Muscle layer of duodenum (tissue), 2 donors: Measurements from ENCODE around the gene SPATS2.

Source experiments
- H3K27ac ChIP-seq: one replicate; pipeline ENCODE4 v1.7.0; 2013; ENCODE audit warnings: mild to moderate bottlenecking, low read length
- H3K27me3 ChIP-seq: one replicate; pipeline ENCODE4 v1.7.0; 2013; ENCODE audit warnings: low read depth, mild to moderate bottlenecking, control low read depth, low read length
- H3K36me3 ChIP-seq, 2 donors: one replicate each; pipeline ENCODE4 v1.7.0; 2013; ENCODE audit warnings: low read length in 2 of 2, control low read depth in 1 of 2, mild to moderate bottlenecking in 1 of 2; ENCODE audit not compliant: insufficient read depth in 2 of 2, control insufficient read depth in 1 of 2
- H3K4me1 ChIP-seq, 2 donors: one replicate each; pipeline ENCODE4 v1.7.0; 2013; ENCODE audit warnings: low read length in 2 of 2, mild to moderate bottlenecking in 2 of 2, control low read depth in 1 of 2, moderate library complexity in 1 of 2; ENCODE audit not compliant: insufficient read depth in 2 of 2, control insufficient read depth in 1 of 2
- H3K4me3 ChIP-seq, 2 donors: one replicate each; pipeline ENCODE4 v1.7.0; 2013; ENCODE audit warnings: low read length in 2 of 2, low read depth in 1 of 2, mild to moderate bottlenecking in 1 of 2
- H3K9me3 ChIP-seq, 2 donors: one replicate each; pipeline ENCODE4 v1.7.0; 2013; ENCODE audit warnings: low read length in 2 of 2, control low read depth in 1 of 2, mild to moderate bottlenecking in 1 of 2; ENCODE audit not compliant: control insufficient read depth in 1 of 2
- donor health status: healthy.

Gene SPATS2

GRCh38 chr12:49455501-49455900 lies 88.2 kb downstream of the SPATS2 start:
- H3K27me3 ChIP-seq: no peaks in the 10 kb centered on the region
- H3K9me3 ChIP-seq: no peaks in the 10 kb centered on the region
- H3K4me3 ChIP-seq: no peak overlapping the region
- no peaks in the 10 kb centered on the region for H3K4me1 ChIP-seq
- H3K27ac ChIP-seq: no peak overlapping the region
- peaks cover 0 to 4% of the 10 kb centered on the region in 2 donors for H3K36me3 ChIP-seq

- Histone ChIP-seq H3K27me3 (no peaks in the 10 kb centered on the region), H3K4me3 (no peak overlapping the region), H3K4me1 (no peaks in the 10 kb centered on the region), H3K9me3 (no peaks in the 10 kb centered on the region), H3K36me3 (peaks cover 0 to 4% of the 10 kb centered on the region in 2 donors), H3K27ac (no peak overlapping the region)
Measured at GRCh38 chr12:49456131-49456679, 88.9 kb downstream of the SPATS2 start.

GRCh38 chr12:49458816-49459215 lies 91.6 kb downstream of the SPATS2 start:
- H3K9me3 ChIP-seq: no peaks in the 10 kb centered on the region
- H3K27ac ChIP-seq: no peak overlapping the region
- no peaks in the 10 kb centered on the region for H3K4me1 ChIP-seq
- H3K36me3 ChIP-seq: peaks cover 0 to 4% of the 10 kb centered on the region in 2 donors
- H3K27me3 ChIP-seq: no peaks in the 10 kb centered on the region
- H3K4me3 ChIP-seq: no peak overlapping the region

DNA sequence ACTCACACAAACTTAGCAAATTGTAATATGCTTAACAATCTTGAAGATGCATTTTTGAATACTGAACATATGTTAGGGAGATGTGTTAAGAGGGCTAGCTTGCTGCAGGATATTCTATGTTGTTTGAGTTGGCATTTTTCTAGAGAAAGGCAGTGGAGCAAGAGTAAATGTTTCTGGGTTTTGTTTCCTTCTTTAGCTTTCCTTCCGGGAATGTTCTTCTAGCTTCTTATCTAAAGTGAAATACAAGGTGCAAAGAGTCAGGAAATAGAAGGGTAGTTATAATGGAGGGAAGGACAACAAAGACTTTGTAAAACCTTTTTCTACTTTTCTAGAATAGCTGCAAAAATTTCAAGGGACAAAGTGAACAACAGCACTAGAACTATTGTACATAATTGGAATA lies 94.0 kb downstream of the SPATS2 start:
- Histone ChIP-seq H3K9me3 (no peaks in the 10 kb centered on the region), H3K27me3 (no peaks in the 10 kb centered on the region), H3K4me1 (no peaks in the 10 kb centered on the region), H3K4me3 (no peak overlapping the region), H3K27ac (no peak overlapping the region), H3K36me3 (no peaks in the 10 kb centered on the region)

DNA sequence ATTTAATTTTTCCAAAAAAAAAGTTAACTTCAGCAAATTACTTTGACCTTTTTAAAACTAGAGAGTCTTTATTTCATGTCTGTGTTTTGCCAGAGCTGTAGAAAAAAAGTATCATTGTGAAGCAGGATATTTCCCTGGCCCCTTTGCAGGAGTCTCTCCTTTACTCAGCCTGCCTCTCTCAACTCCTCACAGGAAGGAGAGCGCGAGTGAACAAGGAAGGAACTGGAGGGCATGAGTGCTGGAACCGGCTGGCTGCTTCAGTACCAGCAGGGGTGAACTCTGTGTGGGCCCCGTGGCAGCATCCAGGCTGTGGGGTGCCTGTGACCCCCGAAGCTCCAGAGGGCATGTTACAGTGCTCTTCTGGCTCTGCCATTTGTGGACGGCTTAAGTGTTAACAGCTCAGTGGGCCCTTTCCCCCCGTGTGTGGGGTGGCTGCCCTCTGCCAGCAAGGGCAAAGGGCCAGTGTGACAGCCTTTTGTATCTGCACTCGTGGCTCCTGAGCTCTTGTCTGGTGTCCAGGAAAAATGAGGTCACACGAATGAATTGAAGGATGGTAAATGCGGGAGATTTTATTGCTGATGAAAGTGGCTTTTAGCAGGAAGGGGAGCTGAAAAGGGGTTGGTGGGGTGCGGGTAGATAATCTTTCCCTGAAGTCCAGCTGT lies 95.0 kb downstream of the SPATS2 start:
- Histone ChIP-seq H3K9me3 (no peaks in the 10 kb centered on the region), H3K27me3 (no peaks in the 10 kb centered on the region), H3K36me3 (no peaks in the 10 kb centered on the region), H3K27ac (no peak overlapping the region), H3K4me1 (no peaks in the 10 kb centered on the region), H3K4me3 (no peak overlapping the region)

- no peaks in the 10 kb centered on the region for H3K9me3 ChIP-seq
- H3K27ac ChIP-seq: no peak overlapping the region
- H3K27me3 ChIP-seq: no peaks in the 10 kb centered on the region
- no peaks in the 10 kb centered on the region for H3K36me3 ChIP-seq
- H3K4me1 ChIP-seq: no peaks in the 10 kb centered on the region
- no peak overlapping the region for H3K4me3 ChIP-seq
Measured at GRCh38 chr12:49465132-49465531, 97.9 kb downstream of the SPATS2 start.

- no peak overlapping the region for H3K27ac ChIP-seq
- no peak overlapping the region for H3K4me3 ChIP-seq
- no peaks in the 10 kb centered on the region for H3K36me3 ChIP-seq
- no peaks in the 10 kb centered on the region for H3K27me3 ChIP-seq
- no peaks in the 10 kb centered on the region for H3K4me1 ChIP-seq
- H3K9me3 ChIP-seq: no peaks in the 10 kb centered on the region
Measured at GRCh38 chr12:49470986-49471385, 103.7 kb downstream of the SPATS2 start.

- H3K4me3 ChIP-seq: no peak overlapping the region
- no peaks in the 10 kb centered on the region for H3K9me3 ChIP-seq
- H3K4me1 ChIP-seq: no peaks in the 10 kb centered on the region
- H3K27ac ChIP-seq: no peak overlapping the region
- no peaks in the 10 kb centered on the region for H3K36me3 ChIP-seq
- no peaks in the 10 kb centered on the region for H3K27me3 ChIP-seq
Measured at GRCh38 chr12:49471557-49471956, 104.3 kb downstream of the SPATS2 start.

DNA sequence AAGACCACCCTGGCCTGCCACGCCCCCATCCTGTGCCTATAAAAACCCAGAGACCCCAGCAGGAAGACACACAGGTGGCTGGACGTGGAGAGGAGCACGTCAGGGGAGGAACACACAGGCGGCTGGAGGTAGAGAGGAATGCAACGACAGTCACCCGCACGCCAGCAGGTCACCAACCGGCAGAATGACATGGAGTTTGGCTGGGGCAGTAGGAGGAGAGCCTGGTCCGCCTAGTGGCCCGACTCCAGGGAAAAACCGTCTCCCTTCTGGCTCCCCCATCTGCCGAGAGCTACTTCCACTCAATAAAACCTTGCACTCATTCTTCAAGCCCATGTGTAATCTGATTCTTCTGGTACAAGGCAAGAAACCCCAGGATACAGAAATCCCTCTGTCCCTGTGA lies 108.8 kb downstream of the SPATS2 start:
- H3K4me3 ChIP-seq: no peak overlapping the region
- no peaks in the 10 kb centered on the region for H3K36me3 ChIP-seq
- no peak overlapping the region for H3K27ac ChIP-seq

GRCh38 chr12:49478949-49479664 lies 111.8 kb downstream of the SPATS2 start:
- no peaks in the 10 kb centered on the region for H3K27me3 ChIP-seq
- no peaks in the 10 kb centered on the region for H3K9me3 ChIP-seq
- no peaks in the 10 kb centered on the region for H3K36me3 ChIP-seq
- no peaks in the 10 kb centered on the region for H3K4me1 ChIP-seq
- H3K27ac ChIP-seq: no peak overlapping the region
- H3K4me3 ChIP-seq: no peak overlapping the region

More for the DNA sequence above, 108.8 kb downstream of the SPATS2 start:
- Histone ChIP-seq H3K9me3 (no peaks in the 10 kb centered on the region), H3K4me1 (no peaks in the 10 kb centered on the region), H3K27me3 (no peaks in the 10 kb centered on the region)

- no peaks in the 10 kb centered on the region for H3K9me3 ChIP-seq
- no peak overlapping the region for H3K4me3 ChIP-seq
- no peaks in the 10 kb centered on the region for H3K27me3 ChIP-seq
- H3K27ac ChIP-seq: no peak overlapping the region
- H3K36me3 ChIP-seq: peaks cover 0 to 11% of the 10 kb centered on the region in 2 donors
- H3K4me1 ChIP-seq: no peaks in the 10 kb centered on the region
Measured at GRCh38 chr12:49482095-49483051, 115.1 kb downstream of the SPATS2 start.
